GM12875 (cell line): ENCODE data around the gene FXN.

ENCODE experiments used
- H3K4me3 ChIP-seq: one replicate; pipeline ENCODE4 v1.5.1; 2011; ENCODE audit warnings: low read depth, low read length, control low read depth
- TF ChIP-seq, protein P1 (sequence below): IDR thresholded peaks from 2 replicates; pipeline ENCODE4 v1.5.1; 2011; ENCODE audit warnings: low read depth, mild to moderate bottlenecking, control low read depth, inconsistent platforms, low read length, moderate library complexity, borderline replicate concordance; ENCODE audit not compliant: insufficient read depth

Gene FXN

GRCh38 chr9:69078069-69078468 lies 42.5 kb downstream of the FXN start:
- TF ChIP-seq, protein P1, sequence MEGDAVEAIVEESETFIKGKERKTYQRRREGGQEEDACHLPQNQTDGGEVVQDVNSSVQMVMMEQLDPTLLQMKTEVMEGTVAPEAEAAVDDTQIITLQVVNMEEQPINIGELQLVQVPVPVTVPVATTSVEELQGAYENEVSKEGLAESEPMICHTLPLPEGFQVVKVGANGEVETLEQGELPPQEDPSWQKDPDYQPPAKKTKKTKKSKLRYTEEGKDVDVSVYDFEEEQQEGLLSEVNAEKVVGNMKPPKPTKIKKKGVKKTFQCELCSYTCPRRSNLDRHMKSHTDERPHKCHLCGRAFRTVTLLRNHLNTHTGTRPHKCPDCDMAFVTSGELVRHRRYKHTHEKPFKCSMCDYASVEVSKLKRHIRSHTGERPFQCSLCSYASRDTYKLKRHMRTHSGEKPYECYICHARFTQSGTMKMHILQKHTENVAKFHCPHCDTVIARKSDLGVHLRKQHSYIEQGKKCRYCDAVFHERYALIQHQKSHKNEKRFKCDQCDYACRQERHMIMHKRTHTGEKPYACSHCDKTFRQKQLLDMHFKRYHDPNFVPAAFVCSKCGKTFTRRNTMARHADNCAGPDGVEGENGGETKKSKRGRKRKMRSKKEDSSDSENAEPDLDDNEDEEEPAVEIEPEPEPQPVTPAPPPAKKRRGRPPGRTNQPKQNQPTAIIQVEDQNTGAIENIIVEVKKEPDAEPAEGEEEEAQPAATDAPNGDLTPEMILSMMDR: no peak
- H3K4me3 ChIP-seq: no peak overlapping the region

- no peak overlapping the region for H3K4me3 ChIP-seq
- TF ChIP-seq, protein P1: no peak
These were observed 43.0 kb downstream of the FXN start for GRCh38 chr9:69078581-69078980.

DNA sequence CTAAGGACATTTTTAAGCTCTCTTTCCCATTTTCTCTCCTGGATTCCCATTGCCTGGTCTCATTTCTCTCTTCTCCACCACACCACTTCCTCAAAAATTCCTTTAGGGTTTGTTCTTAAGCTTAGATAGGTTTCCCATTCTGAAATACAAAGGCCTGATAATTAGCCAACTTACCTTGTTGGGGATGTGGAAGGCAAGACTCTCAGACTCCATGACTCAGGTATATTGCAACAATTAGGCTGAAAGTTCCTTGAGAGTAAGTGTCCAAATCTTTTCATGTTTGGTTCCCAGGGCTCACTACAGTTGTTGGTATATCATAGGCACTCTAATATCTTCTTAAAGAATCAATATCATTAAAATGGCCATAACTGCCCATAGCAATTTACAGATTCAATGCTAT lies 43.6 kb downstream of the FXN start:
- TF ChIP-seq, protein P1: no peak
- no peak overlapping the region for H3K4me3 ChIP-seq

GRCh38 chr9:69081261-69081660 lies 45.7 kb downstream of the FXN start:
- TF ChIP-seq, protein P1: no peak

DNA sequence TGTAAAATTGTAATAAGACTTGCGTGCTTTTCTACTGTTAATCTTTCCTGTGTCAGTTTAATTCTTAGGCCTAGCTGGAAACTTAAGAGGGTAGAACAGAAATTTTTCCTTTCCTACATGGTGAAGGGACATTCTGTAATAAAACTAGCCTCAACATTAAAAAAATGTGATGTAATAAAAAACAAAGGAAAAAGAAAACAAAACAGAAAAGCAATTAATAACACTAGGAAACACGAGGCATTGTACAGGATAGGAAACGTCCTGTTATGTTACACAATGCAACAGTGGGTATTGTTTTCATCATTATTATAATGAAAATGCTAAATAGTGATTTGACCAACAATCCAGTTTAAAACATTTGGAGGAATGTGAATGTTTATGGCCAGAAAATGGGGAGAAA lies 47.8 kb downstream of the FXN start:
- TF ChIP-seq, protein P1: no peak
- H3K4me3 ChIP-seq: no peak overlapping the region

More at GRCh38 chr9:69081261-69081660, 45.7 kb downstream of the FXN start:
- H3K4me3 ChIP-seq: no peak overlapping the region

- H3K4me3 ChIP-seq: no peak overlapping the region
- TF ChIP-seq, protein P1: no peak
These were observed 50.2 kb downstream of the FXN start for GRCh38 chr9:69085569-69086283.

DNA sequence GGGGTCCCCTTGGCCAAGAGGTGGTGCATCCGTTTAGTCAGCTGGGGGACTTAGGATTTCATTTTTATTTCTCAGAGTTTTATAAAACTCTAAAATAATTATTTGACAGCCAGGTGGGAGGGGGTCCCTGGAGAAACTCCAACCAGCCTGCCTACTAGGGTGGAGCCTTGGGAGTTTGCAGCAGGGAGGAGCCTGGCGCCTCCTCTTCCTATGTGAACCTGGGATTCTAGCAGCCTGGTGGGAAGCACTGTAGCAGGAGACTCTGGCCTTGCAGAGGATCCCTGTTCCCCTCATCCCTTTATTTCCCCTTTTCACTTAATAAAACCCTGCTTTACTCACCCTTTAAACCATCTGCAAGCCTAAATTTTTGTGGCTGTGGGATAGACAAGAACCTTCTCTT lies 50.8 kb downstream of the FXN start:
- TF ChIP-seq, protein P1: no peak
- H3K4me3 ChIP-seq: no peak overlapping the region
